Measurements from ENCODE around the gene PRELP.
A peak's percentile ranks its signal among the peaks of the same experiment; 100 is the strongest.

The PRELP gene

DNA sequence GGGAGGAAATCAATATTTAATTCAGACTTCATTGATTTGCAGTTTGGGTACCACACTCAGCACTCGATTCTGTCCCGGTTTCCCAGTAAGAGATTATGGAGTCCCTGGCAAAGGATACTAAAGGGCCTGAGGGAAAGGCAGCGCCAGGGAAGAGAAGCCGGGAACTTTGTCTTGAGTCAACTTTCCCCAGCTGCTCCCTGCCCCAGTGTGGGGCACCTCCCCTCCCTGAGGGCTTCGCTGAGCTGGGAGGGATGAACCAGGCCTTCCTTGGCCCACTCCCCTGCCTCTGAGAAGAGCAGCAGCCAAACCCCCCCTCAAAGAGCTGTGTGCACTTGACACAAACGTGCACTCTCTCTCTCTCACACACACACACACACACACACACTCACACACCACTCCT is 51.0 kb downstream of the PRELP start:
- H3K9me3 ChIP-seq (ENCODE audit: control insufficient read depth in 1 of 2, low read length in 2 of 2) = no peaks in the 10 kb centered on the region
- H3K36me3 ChIP-seq (ENCODE audit: control insufficient read depth in 1 of 2, insufficient read depth in 2 of 2, low read length in 2 of 2) = no peaks in the 10 kb centered on the region
- peaks cover under 1 to 27% of the 10 kb centered on the region in 2 donors for H3K4me1 ChIP-seq (ENCODE audit: control insufficient read depth in 1 of 2, insufficient read depth in 2 of 2, low read length in 2 of 2)
- H3K27ac ChIP-seq (ENCODE audit: low read length) = no peak overlapping the region
- H3K4me3 ChIP-seq (ENCODE audit: low read depth in 1 of 2, low read length in 2 of 2) = no peak overlapping the region
- no peaks in the 10 kb centered on the region for H3K27me3 ChIP-seq (ENCODE audit: low read depth, low read length)

DNA sequence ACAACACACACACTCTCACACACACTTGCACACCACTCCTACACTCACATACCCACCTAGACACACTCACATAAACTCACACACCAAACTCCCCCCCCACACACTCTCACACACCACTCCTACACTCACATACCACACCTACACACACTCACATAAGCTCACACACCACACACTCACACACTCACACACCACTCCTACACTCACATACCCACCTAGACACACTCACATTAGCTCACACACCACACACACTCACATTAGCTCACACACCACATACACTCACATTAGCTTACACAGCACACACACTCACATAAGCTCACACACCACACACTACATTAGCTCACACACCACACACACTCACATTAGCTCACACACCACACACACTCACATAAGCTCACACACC is 51.4 kb downstream of the PRELP start:
- Histone ChIP-seq H3K36me3 (ENCODE audit: control insufficient read depth in 1 of 2, insufficient read depth in 2 of 2, low read length in 2 of 2) (no peaks in the 10 kb centered on the region), H3K27ac (ENCODE audit: low read length) (no peak overlapping the region), H3K27me3 (ENCODE audit: low read depth, low read length) (no peaks in the 10 kb centered on the region), H3K9me3 (ENCODE audit: control insufficient read depth in 1 of 2, low read length in 2 of 2) (no peaks in the 10 kb centered on the region), H3K4me3 (ENCODE audit: low read depth in 1 of 2, low read length in 2 of 2) (no peak overlapping the region), H3K4me1 (ENCODE audit: control insufficient read depth in 1 of 2, insufficient read depth in 2 of 2, low read length in 2 of 2) (peaks cover 0 to 22% of the 10 kb centered on the region in 2 donors)

DNA sequence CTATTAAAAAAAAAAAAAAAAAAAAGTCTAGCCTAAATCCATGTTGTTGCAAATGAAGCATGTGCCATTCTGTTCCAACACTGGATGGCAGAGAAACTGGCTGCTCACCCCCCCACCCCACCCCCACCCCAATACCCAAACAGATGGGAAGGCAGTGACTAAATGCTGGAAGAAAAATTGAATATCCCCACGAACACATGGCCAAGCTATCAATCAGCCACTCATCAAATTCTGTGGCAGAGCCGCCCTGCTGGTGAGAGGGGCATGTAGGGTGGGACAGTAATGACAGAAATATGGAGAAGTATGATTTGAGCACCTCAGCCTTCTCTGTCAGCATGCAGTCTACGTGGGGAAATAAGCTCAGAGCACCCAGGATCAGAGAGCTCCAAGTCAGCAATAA is 52.5 kb downstream of the PRELP start:
- Histone ChIP-seq H3K4me3 (ENCODE audit: low read depth in 1 of 2, low read length in 2 of 2) (no peak overlapping the region), H3K36me3 (ENCODE audit: control insufficient read depth in 1 of 2, insufficient read depth in 2 of 2, low read length in 2 of 2) (no peaks in the 10 kb centered on the region), H3K9me3 (ENCODE audit: control insufficient read depth in 1 of 2, low read length in 2 of 2) (no peaks in the 10 kb centered on the region), H3K27me3 (ENCODE audit: low read depth, low read length) (no peaks in the 10 kb centered on the region), H3K27ac (ENCODE audit: low read length) (no peak overlapping the region), H3K4me1 (ENCODE audit: control insufficient read depth in 1 of 2, insufficient read depth in 2 of 2, low read length in 2 of 2) (peaks cover 0 to 20% of the 10 kb centered on the region in 2 donors)

- Histone ChIP-seq H3K4me1 (ENCODE audit: control insufficient read depth in 1 of 2, insufficient read depth in 2 of 2, low read length in 2 of 2) (peaks cover 0 to 20% of the 10 kb centered on the region in 2 donors), H3K36me3 (ENCODE audit: control insufficient read depth in 1 of 2, insufficient read depth in 2 of 2, low read length in 2 of 2) (no peaks in the 10 kb centered on the region), H3K27ac (ENCODE audit: low read length) (no peak overlapping the region), H3K4me3 (ENCODE audit: low read depth in 1 of 2, low read length in 2 of 2) (no peak overlapping the region), H3K27me3 (ENCODE audit: low read depth, low read length) (no peaks in the 10 kb centered on the region), H3K9me3 (ENCODE audit: control insufficient read depth in 1 of 2, low read length in 2 of 2) (no peaks in the 10 kb centered on the region)
Measured at GRCh38 chr1:203528976-203529835, 53.6 kb downstream of the PRELP start.

DNA sequence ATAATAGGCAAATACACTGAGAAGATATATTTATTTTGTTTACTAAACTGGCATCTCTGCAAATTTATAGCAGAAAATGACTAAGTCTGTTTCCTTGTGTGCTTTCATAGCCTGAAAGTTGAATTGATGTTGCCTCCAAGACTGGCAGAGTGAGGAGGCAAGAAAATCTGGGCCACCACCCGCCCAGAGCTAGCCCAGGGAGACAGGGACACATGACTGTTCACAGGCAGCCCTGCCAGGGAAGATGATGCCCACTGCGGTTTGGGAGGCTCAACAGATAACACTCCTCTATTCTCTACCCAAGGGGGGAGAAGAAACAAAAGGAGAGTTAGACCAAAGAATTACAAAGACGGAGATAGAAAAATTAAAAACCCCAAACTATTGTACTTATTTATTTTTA is 55.5 kb downstream of the PRELP start:
- Histone ChIP-seq H3K9me3 (ENCODE audit: control insufficient read depth in 1 of 2, low read length in 2 of 2) (no peaks in the 10 kb centered on the region), H3K27ac (ENCODE audit: low read length) (no peak overlapping the region), H3K4me1 (ENCODE audit: control insufficient read depth in 1 of 2, insufficient read depth in 2 of 2, low read length in 2 of 2) (peaks cover 0 to 16% of the 10 kb centered on the region in 2 donors)

DNA sequence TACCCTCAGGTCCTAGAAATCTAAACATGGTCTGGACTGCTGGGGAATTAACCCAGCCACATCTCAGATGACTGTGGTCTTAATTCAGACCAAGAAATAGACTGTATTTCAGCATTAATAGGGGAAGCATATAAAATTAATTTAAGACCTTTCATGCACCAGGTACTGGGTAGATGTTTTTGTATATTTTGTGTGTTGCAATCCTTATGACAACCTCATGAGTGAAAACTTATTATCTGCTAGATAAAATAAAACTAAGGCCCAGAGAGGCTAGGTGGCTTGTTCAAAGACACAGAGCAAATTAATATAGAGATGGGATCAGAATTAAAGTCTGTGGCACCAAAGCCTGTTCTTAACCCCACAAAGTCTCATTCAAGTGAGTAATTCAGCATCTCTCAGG is 58.4 kb downstream of the PRELP start:
- H3K27me3 ChIP-seq (ENCODE audit: low read depth, low read length) = no peaks in the 10 kb centered on the region
- peaks cover 0 to 16% of the 10 kb centered on the region in 2 donors for H3K4me1 ChIP-seq (ENCODE audit: control insufficient read depth in 1 of 2, insufficient read depth in 2 of 2, low read length in 2 of 2)
- peak overlapping the region; percentile 61 for H3K27ac ChIP-seq (ENCODE audit: low read length)
- no peaks in the 10 kb centered on the region for H3K36me3 ChIP-seq (ENCODE audit: control insufficient read depth in 1 of 2, insufficient read depth in 2 of 2, low read length in 2 of 2)
- no peaks in the 10 kb centered on the region for H3K9me3 ChIP-seq (ENCODE audit: control insufficient read depth in 1 of 2, low read length in 2 of 2)
- H3K4me3 ChIP-seq (ENCODE audit: low read depth in 1 of 2, low read length in 2 of 2) = no peak overlapping the region

More for the DNA sequence above, 55.5 kb downstream of the PRELP start:
- Histone ChIP-seq H3K36me3 (ENCODE audit: control insufficient read depth in 1 of 2, insufficient read depth in 2 of 2, low read length in 2 of 2) (no peaks in the 10 kb centered on the region), H3K4me3 (ENCODE audit: low read depth in 1 of 2, low read length in 2 of 2) (no peak overlapping the region), H3K27me3 (ENCODE audit: low read depth, low read length) (no peaks in the 10 kb centered on the region)

- Histone ChIP-seq H3K9me3 (ENCODE audit: control insufficient read depth in 1 of 2, low read length in 2 of 2) (no peaks in the 10 kb centered on the region), H3K4me3 (ENCODE audit: low read depth in 1 of 2, low read length in 2 of 2) (no peak overlapping the region), H3K27me3 (ENCODE audit: low read depth, low read length) (no peaks in the 10 kb centered on the region), H3K36me3 (ENCODE audit: control insufficient read depth in 1 of 2, insufficient read depth in 2 of 2, low read length in 2 of 2) (no peaks in the 10 kb centered on the region), H3K27ac (ENCODE audit: low read length) (peak overlapping the region; percentile 65), H3K4me1 (ENCODE audit: control insufficient read depth in 1 of 2, insufficient read depth in 2 of 2, low read length in 2 of 2) (peaks cover 0 to 16% of the 10 kb centered on the region in 2 donors)
Measured at GRCh38 chr1:203534526-203534925, 58.9 kb downstream of the PRELP start.

- Histone ChIP-seq H3K36me3 (ENCODE audit: control insufficient read depth in 1 of 2, insufficient read depth in 2 of 2, low read length in 2 of 2) (no peaks in the 10 kb centered on the region), H3K4me1 (ENCODE audit: control insufficient read depth in 1 of 2, insufficient read depth in 2 of 2, low read length in 2 of 2) (peaks cover 0 to 16% of the 10 kb centered on the region in 2 donors), H3K9me3 (ENCODE audit: control insufficient read depth in 1 of 2, low read length in 2 of 2) (no peaks in the 10 kb centered on the region), H3K27ac (ENCODE audit: low read length) (no peak overlapping the region), H3K27me3 (ENCODE audit: low read depth, low read length) (no peaks in the 10 kb centered on the region), H3K4me3 (ENCODE audit: low read depth in 1 of 2, low read length in 2 of 2) (no peak overlapping the region)
Measured at GRCh38 chr1:203536575-203536974, 61.0 kb downstream of the PRELP start.

- Histone ChIP-seq H3K9me3 (ENCODE audit: control insufficient read depth in 1 of 2, low read length in 2 of 2) (no peaks in the 10 kb centered on the region), H3K27me3 (ENCODE audit: low read depth, low read length) (no peaks in the 10 kb centered on the region), H3K4me1 (ENCODE audit: control insufficient read depth in 1 of 2, insufficient read depth in 2 of 2, low read length in 2 of 2) (peaks cover 0 to 16% of the 10 kb centered on the region in 2 donors), H3K27ac (ENCODE audit: low read length) (peak overlapping the region; percentile 4), H3K36me3 (ENCODE audit: control insufficient read depth in 1 of 2, insufficient read depth in 2 of 2, low read length in 2 of 2) (no peaks in the 10 kb centered on the region), H3K4me3 (ENCODE audit: low read depth in 1 of 2, low read length in 2 of 2) (no peak overlapping the region)
Measured at GRCh38 chr1:203536980-203537455, 61.4 kb downstream of the PRELP start.

DNA sequence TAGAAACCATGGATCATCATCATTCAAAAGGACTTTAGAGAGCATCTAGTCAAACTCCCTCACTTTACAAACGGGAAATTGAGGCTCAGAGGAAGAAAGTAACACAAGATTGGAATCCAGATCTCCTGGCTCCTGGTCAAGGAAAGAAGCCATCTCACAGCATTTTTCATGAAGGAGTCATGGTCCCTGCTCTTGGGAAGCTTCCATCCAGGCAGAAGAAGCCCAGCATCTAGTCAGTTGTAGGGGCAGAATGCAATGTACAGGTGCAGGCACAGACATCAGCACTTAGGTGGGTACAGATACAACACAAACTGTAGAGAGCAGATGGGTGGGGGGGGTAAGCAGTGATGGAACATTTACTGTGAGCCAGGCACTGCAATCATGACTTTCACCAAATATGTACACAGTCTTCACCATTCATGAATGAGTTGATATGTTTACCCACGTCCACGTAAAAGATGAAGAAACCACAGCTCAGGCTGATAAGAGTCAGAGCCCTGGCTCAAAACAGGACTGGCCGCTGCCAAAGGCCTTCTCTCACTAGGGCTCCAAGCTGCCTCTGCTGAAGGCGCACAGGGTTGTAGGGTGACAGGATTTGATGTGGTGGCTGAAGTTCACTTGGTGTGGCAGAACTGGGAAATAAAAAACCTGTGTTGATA is 62.3 kb downstream of the PRELP start:
- Histone ChIP-seq H3K27ac (ENCODE audit: low read length) (peak overlapping the region; percentile 28), H3K4me3 (ENCODE audit: low read depth in 1 of 2, low read length in 2 of 2) (no peak overlapping the region), H3K4me1 (ENCODE audit: control insufficient read depth in 1 of 2, insufficient read depth in 2 of 2, low read length in 2 of 2) (peaks cover 0 to 16% of the 10 kb centered on the region in 2 donors), H3K36me3 (ENCODE audit: control insufficient read depth in 1 of 2, insufficient read depth in 2 of 2, low read length in 2 of 2) (no peaks in the 10 kb centered on the region), H3K9me3 (ENCODE audit: control insufficient read depth in 1 of 2, low read length in 2 of 2) (no peaks in the 10 kb centered on the region), H3K27me3 (ENCODE audit: low read depth, low read length) (no peaks in the 10 kb centered on the region)

- H3K27me3 ChIP-seq (ENCODE audit: low read depth, low read length) = no peaks in the 10 kb centered on the region
- no peaks in the 10 kb centered on the region for H3K36me3 ChIP-seq (ENCODE audit: control insufficient read depth in 1 of 2, insufficient read depth in 2 of 2, low read length in 2 of 2)
- H3K9me3 ChIP-seq (ENCODE audit: control insufficient read depth in 1 of 2, low read length in 2 of 2) = no peaks in the 10 kb centered on the region
- H3K27ac ChIP-seq (ENCODE audit: low read length) = peak overlapping the region; percentile 28
- no peak overlapping the region for H3K4me3 ChIP-seq (ENCODE audit: low read depth in 1 of 2, low read length in 2 of 2)
- peaks cover 0 to 14% of the 10 kb centered on the region in 2 donors for H3K4me1 ChIP-seq (ENCODE audit: control insufficient read depth in 1 of 2, insufficient read depth in 2 of 2, low read length in 2 of 2)
Measured at GRCh38 chr1:203538726-203539125, 63.1 kb downstream of the PRELP start.
